Measurements from ENCODE around the gene HOXB3. TPM values are rescaled to one million over a fixed set of nuclear protein-coding genes. Genes with fewer than 3 reads are reported as not detected.
A peak's percentile ranks its signal among the peaks of the same experiment; 100 is the strongest.

The HOXB3 gene
- total and polyA plus RNA-seq, 12 donors = 2.3 to 28.8 (median 8.8) TPM

GRCh38 chr17:48610282-48611211 is 20.5 kb upstream of the HOXB3 start, which contains the start of gene HOXB7:
Gene HOXB7, minus strand, starts transcription at chr17:48611017. Its CDS starts 99 bp downstream, at chr17:48610918.
- intact Hi-C loops (cut with DNase I) = loop anchor here in 1 of 2 donors (10.0 kb wide), 1 partner anchor 586 kb away; no protein-coding TSS in a partner anchor
- H3K9me3 ChIP-seq (replicated peaks in 1 of 3) = no peaks in the 10 kb centered on the region
- peaks cover 9% of the 10 kb centered on the region for H3K27me3 ChIP-seq
- H3K4me1 ChIP-seq (replicated peaks in 1 of 2) = peaks cover 3 to 21% of the 10 kb centered on the region in 2 donors
- H3K27ac ChIP-seq = peak within 1 kb of the TSS; percentile 43 to 88 (median 79)
- DNase-seq = peak; percentile 67 to 84 (median 80)
- TF ChIP-seq POLR2A (IDR thresholded peaks at IDR 0.05) = peak in 1 of 2 donors; percentile 38
- TF ChIP-seq CTCF (IDR thresholded peaks at IDR 0.05) = no peak
- WGBS, 4 donors = 0 to 1% (median 1%) methylated on average over 23 to 79 of the region's 79 CpGs
- H3K4me3 ChIP-seq = peak within 1 kb of the TSS; percentile 50 to 79 (median 66)
- no peaks in the 10 kb centered on the region for H3K36me3 ChIP-seq (replicated peaks in 1 of 2)

- WGBS, 4 donors = 5 to 35% (median 10%) methylated on average over 7 to 15 of the region's 15 CpGs
- peak overlapping the region; percentile 43 to 88 (median 79) for H3K27ac ChIP-seq
- no peaks in the 10 kb centered on the region for H3K9me3 ChIP-seq (replicated peaks in 1 of 3)
- H3K4me1 ChIP-seq (replicated peaks in 1 of 2) = peaks cover 3 to 21% of the 10 kb centered on the region in 2 donors
- peak overlapping the region in 2 of 4 donors; percentile 50 to 79 for H3K4me3 ChIP-seq
- no peak for DNase-seq
- no peak for TF ChIP-seq POLR2A (IDR thresholded peaks at IDR 0.05)
- TF ChIP-seq CTCF (IDR thresholded peaks at IDR 0.05) = no peak
- intact Hi-C loops (cut with DNase I) = loop anchor here in 1 of 2 donors (10.0 kb wide), 1 partner anchor 585 kb away; no protein-coding TSS in a partner anchor
- H3K27me3 ChIP-seq = peaks cover 6% of the 10 kb centered on the region
- no peaks in the 10 kb centered on the region for H3K36me3 ChIP-seq (replicated peaks in 1 of 2)
Measured at GRCh38 chr17:48609759-48610281, 19.8 kb upstream of the HOXB3 start.

GRCh38 chr17:48609033-48609432 is 19.0 kb upstream of the HOXB3 start:
- Histone ChIP-seq H3K27me3 (peaks cover 1% of the 10 kb centered on the region), H3K4me1 (replicated peaks in 1 of 2) (peaks cover 3 to 21% of the 10 kb centered on the region in 2 donors), H3K36me3 (replicated peaks in 1 of 2) (no peaks in the 10 kb centered on the region), H3K4me3 (peak overlapping the region in 1 of 4 donors; percentile 79), H3K9me3 (replicated peaks in 1 of 3) (no peaks in the 10 kb centered on the region), H3K27ac (no peak overlapping the region)
- TF ChIP-seq CTCF (IDR thresholded peaks at IDR 0.05) (no peak), POLR2A (IDR thresholded peaks at IDR 0.05) (no peak)
- intact Hi-C loops (cut with DNase I) = no loop called here
- DNase-seq = no peak

GRCh38 chr17:48608494-48608834 is 18.4 kb upstream of the HOXB3 start:
- DNase-seq = no peak
- no peak overlapping the region for H3K4me3 ChIP-seq
- no peaks in the 10 kb centered on the region for H3K9me3 ChIP-seq (replicated peaks in 1 of 3)
- H3K4me1 ChIP-seq (replicated peaks in 1 of 2) = peaks cover 3 to 21% of the 10 kb centered on the region in 2 donors
- WGBS, 4 donors = 87 to 100% (median 96%) methylated on average over 1 of the region's 1 CpG
- no peak overlapping the region for H3K27ac ChIP-seq
- no peaks in the 10 kb centered on the region for H3K36me3 ChIP-seq (replicated peaks in 1 of 2)
- intact Hi-C loops (cut with DNase I) = no loop called here
- no peaks in the 10 kb centered on the region for H3K27me3 ChIP-seq
- TF ChIP-seq CTCF (IDR thresholded peaks at IDR 0.05) = no peak
- TF ChIP-seq POLR2A (IDR thresholded peaks at IDR 0.05) = no peak
